Stimulated activated CD8-positive, alpha-beta memory T cell treated with anti-CD3 and anti-CD28 coated beads, Interleukin-15, amount 100 ng/mL, for 48 hours (primary cell): Measurements from ENCODE around the gene NOL4L.

Experiments used
- DNase-seq, 2 donors: peaks; one replicate each; pipeline ENCODE4 v3.0.0-alpha.2; 2020; ENCODE audit warnings: low read depth in 2 of 2

The NOL4L gene

GRCh38 chr20:32484958-32485769, 100.0 kb downstream of the NOL4L start:
- DNase-seq, result peak; percentile 48 to 60

GRCh38 chr20:32484225-32484957, 100.7 kb downstream of the NOL4L start:
- no peak for DNase-seq

GRCh38 chr20:32483351-32484224, 101.5 kb downstream of the NOL4L start:
- peak; percentile 37 to 45 for DNase-seq

GRCh38 chr20:32482442-32483261, 102.5 kb downstream of the NOL4L start:
- no peak for DNase-seq

GRCh38 chr20:32482143-32482441, 103.0 kb downstream of the NOL4L start:
- DNase-seq, result no peak

- DNase-seq, result no peak
These were observed 103.6 kb downstream of the NOL4L start for GRCh38 chr20:32481311-32482142.

- no peak for DNase-seq
These were observed 104.5 kb downstream of the NOL4L start for GRCh38 chr20:32480371-32481241.

- DNase-seq, result no peak
These were observed 105.4 kb downstream of the NOL4L start for GRCh38 chr20:32479697-32480171.

- DNase-seq, result no peak
These were observed 106.1 kb downstream of the NOL4L start for GRCh38 chr20:32479012-32479411.

GRCh38 chr20:32478576-32478975, 106.6 kb downstream of the NOL4L start:
- DNase-seq, result no peak

GRCh38 chr20:32477594-32478512, 107.3 kb downstream of the NOL4L start:
- no peak for DNase-seq

- DNase-seq, result no peak
These were observed 108.2 kb downstream of the NOL4L start for GRCh38 chr20:32476684-32477593.

GRCh38 chr20:32474967-32475811, 109.9 kb downstream of the NOL4L start:
- no peak for DNase-seq

- no peak for DNase-seq
These were observed 110.5 kb downstream of the NOL4L start for GRCh38 chr20:32474717-32474966.

GRCh38 chr20:32474009-32474716, 111.0 kb downstream of the NOL4L start:
- no peak for DNase-seq
